Uterus (tissue), 4 donors: ENCODE data around the gene SV2B. TPM values are rescaled to one million over a fixed set of nuclear protein-coding genes. Genes with fewer than 3 reads are reported as not detected.

ENCODE experiments used
- DNase-seq, 2 donors: peaks; one replicate each; pipeline ENCODE4 v3.0.0-alpha.2; 2019 to 2020
- H3K27ac ChIP-seq, 2 donors: fragments of 200-600 bp; sonication (generic); 1 replicate in 1 of 2; 2 replicates in 1 of 2; pipeline ENCODE4 v1.5.1; 2016 to 2018
- H3K27me3 ChIP-seq, 2 donors: fragments of 200-600 bp; sonication (generic); one replicate each; pipeline ENCODE4 v1.5.1; 2018 to 2019; ENCODE audit warnings: control low read depth in 1 of 2
- H3K36me3 ChIP-seq, 2 donors: fragments of 200-600 bp; sonication (generic); one replicate each; pipeline ENCODE4 v1.5.1; 2019; ENCODE audit warnings: control low read depth in 1 of 2
- H3K4me1 ChIP-seq, 2 donors: fragments of 200-600 bp; sonication (generic); one replicate each; pipeline ENCODE4 v1.5.1; 2018 to 2019; ENCODE audit warnings: control low read depth in 1 of 2
- H3K4me3 ChIP-seq, 2 donors: fragments of 200-600 bp; sonication (generic); 1 replicate in 1 of 2; 2 replicates in 1 of 2; pipeline ENCODE4 v1.5.1; 2018 to 2019; ENCODE audit warnings: mild to moderate bottlenecking in 1 of 2
- H3K9me3 ChIP-seq, 2 donors: fragments of 200-600 bp; sonication (generic); one replicate each; pipeline ENCODE4 v1.5.1; 2019; ENCODE audit warnings: control low read depth in 1 of 2
- CTCF ChIP-seq, 4 experiments: fragments of 200-600 bp in 2 of 4; fragments of 450-650 bp in 2 of 4; sonication (generic) in 2 of 4; IDR thresholded peaks; one replicate each; pipeline ENCODE4 v1.5.1; 2016 to 2019; ENCODE audit warnings: antibody characterized with exemption in 4 of 4, mild to moderate bottlenecking in 2 of 4, moderate library complexity in 1 of 4
- POLR2A ChIP-seq, 2 donors: fragments of 450-650 bp; IDR thresholded peaks; one replicate each; pipeline ENCODE4 v1.6.1; 2016; ENCODE audit warnings: antibody characterized with exemption in 2 of 2, mild to moderate bottlenecking in 1 of 2, moderate library complexity in 1 of 2
- intact Hi-C: fragments of 100-400 bp; cut with DNase I; formaldehyde crosslinking; loops from one replicate; pipeline ENCODE4 v1.15.1; 2023; ENCODE audit warnings: low total_unique reads
- total RNA-seq, 4 donors: library from RNA; depleted of rRNA in 3 of 4; stranded (reverse); fragments of >200 nt in 3 of 4; gene quantifications; one replicate each; pipeline versions ENCODE4 v1.1.0 to v1.2.4, GENCODE V29; 2014 to 2023
- donor health status: DM: yes; HTN: yes; CAD: no.

SV2B gene
- total RNA-seq, 4 donors from 2014 or later = 0.26 to 1.1 (median 0.87) TPM

GRCh38 chr15:91110407-91110806, 10.3 kb downstream of the SV2B start:
- DNase-seq = no peak
- Histone ChIP-seq H3K9me3 (no peaks in the 10 kb centered on the region), H3K36me3 (no peaks in the 10 kb centered on the region), H3K27me3 (no peaks in the 10 kb centered on the region), H3K27ac (no peak overlapping the region), H3K4me3 (no peak overlapping the region), H3K4me1 (no peaks in the 10 kb centered on the region)
- intact Hi-C loops = no loop called here
- TF ChIP-seq POLR2A (IDR thresholded peaks at IDR 0.05) = no peak
- TF ChIP-seq CTCF (IDR thresholded peaks at IDR 0.05) = no peak

- no peaks in the 10 kb centered on the region for H3K27me3 ChIP-seq
- H3K4me1 ChIP-seq = no peaks in the 10 kb centered on the region
- TF ChIP-seq POLR2A (IDR thresholded peaks at IDR 0.05) (no peak), CTCF (IDR thresholded peaks at IDR 0.05) (no peak)
- H3K27ac ChIP-seq = no peak overlapping the region
- no peak for DNase-seq
- H3K4me3 ChIP-seq = no peak overlapping the region
- no peaks in the 10 kb centered on the region for H3K36me3 ChIP-seq
- intact Hi-C loops = no loop called here
- H3K9me3 ChIP-seq = no peaks in the 10 kb centered on the region
Observed at GRCh38 chr15:91113030-91113429, 13.0 kb downstream of the SV2B start.

GRCh38 chr15:91114301-91114700, 14.2 kb downstream of the SV2B start:
- DNase-seq = no peak
- H3K4me1 ChIP-seq = no peaks in the 10 kb centered on the region
- no peak overlapping the region for H3K4me3 ChIP-seq
- no peaks in the 10 kb centered on the region for H3K9me3 ChIP-seq
- intact Hi-C loops = no loop called here
- H3K27ac ChIP-seq = no peak overlapping the region
- H3K27me3 ChIP-seq = no peaks in the 10 kb centered on the region
- no peak for TF ChIP-seq CTCF (IDR thresholded peaks at IDR 0.05)
- H3K36me3 ChIP-seq = no peaks in the 10 kb centered on the region

GRCh38 chr15:91116113-91117067, 16.3 kb downstream of the SV2B start:
- Histone ChIP-seq H3K27me3 (no peaks in the 10 kb centered on the region), H3K9me3 (no peaks in the 10 kb centered on the region), H3K4me1 (no peaks in the 10 kb centered on the region), H3K4me3 (no peak overlapping the region), H3K36me3 (no peaks in the 10 kb centered on the region), H3K27ac (no peak overlapping the region)
- intact Hi-C loops = no loop called here
- DNase-seq = no peak
- TF ChIP-seq POLR2A (IDR thresholded peaks at IDR 0.05) = no peak
- no peak for TF ChIP-seq CTCF (IDR thresholded peaks at IDR 0.05)

- H3K27me3 ChIP-seq = no peaks in the 10 kb centered on the region
- no peak for DNase-seq
- TF ChIP-seq CTCF (IDR thresholded peaks at IDR 0.05) = no peak
- TF ChIP-seq POLR2A (IDR thresholded peaks at IDR 0.05) = no peak
- H3K27ac ChIP-seq = no peak overlapping the region
- no peaks in the 10 kb centered on the region for H3K4me1 ChIP-seq
- no peaks in the 10 kb centered on the region for H3K9me3 ChIP-seq
- intact Hi-C loops = no loop called here
- no peak overlapping the region for H3K4me3 ChIP-seq
- H3K36me3 ChIP-seq = no peaks in the 10 kb centered on the region
Observed at GRCh38 chr15:91117375-91117774, 17.3 kb downstream of the SV2B start.
